Tibial artery (tissue), 4 donors: Measurements from ENCODE around the gene NOP14.

ENCODE experiments used
- DNase-seq, 2 donors: peaks; one replicate each; pipeline ENCODE4 v3.0.0-alpha.2; 2019
- H3K27ac ChIP-seq, 2 donors: fragments of 200-600 bp; sonication (generic) in 1 of 2; 1 replicate in 1 of 2; 2 replicates in 1 of 2; pipeline ENCODE4 v1.5.1; 2018 to 2019; ENCODE audit warnings: mild to moderate bottlenecking in 1 of 2
- H3K27me3 ChIP-seq, 2 donors: fragments of 200-600 bp; sonication (generic) in 1 of 2; one replicate each; pipeline versions ENCODE4 v1.5.1 to v1.6.0; 2016 to 2019
- H3K36me3 ChIP-seq, 3 donors: fragments of 200-600 bp; sonication (generic) in 2 of 3; one replicate each; pipeline ENCODE4 v1.5.1; 2016 to 2019; ENCODE audit warnings: mild to moderate bottlenecking in 2 of 3
- H3K4me1 ChIP-seq, 4 donors: fragments of 200-600 bp; sonication (generic) in 2 of 4; 1 replicate in 3 of 4; 2 replicates in 1 of 4; pipeline ENCODE4 v1.5.1; 2016 to 2019
- H3K4me3 ChIP-seq, 2 donors: fragments of 200-600 bp; sonication (generic) in 1 of 2; 1 replicate in 1 of 2; 2 replicates in 1 of 2; pipeline ENCODE4 v1.5.1; 2018 to 2019; ENCODE audit warnings: mild to moderate bottlenecking in 2 of 2
- H3K9me3 ChIP-seq, 3 donors: fragments of 200-600 bp; sonication (generic) in 1 of 3; one replicate each; pipeline ENCODE4 v1.5.1; 2016 to 2019
- intact Hi-C: fragments of 100-400 bp; cut with DNase I; formaldehyde crosslinking; loops from one replicate; pipeline ENCODE4 v1.15.0; 2023; ENCODE audit warnings: low total_unique reads
- TF ChIP-seq, protein P1 (sequence below), 2 experiments: fragments of 200-600 bp in 1 of 2; fragments of 450-650 bp in 1 of 2; IDR thresholded peaks; one replicate each; pipeline ENCODE4 v1.5.1; 2017 to 2019; ENCODE audit warnings: antibody characterized with exemption in 2 of 2, mild to moderate bottlenecking in 1 of 2, moderate library complexity in 1 of 2

The NOP14 gene

GRCh38 chr4:2965262-2965661, 2.1 kb upstream of the NOP14 start:
- intact Hi-C loops: no loop called here
- H3K27me3 ChIP-seq: no peaks in the 10 kb centered on the region
- no peaks in the 10 kb centered on the region for H3K36me3 ChIP-seq
- no peak for DNase-seq
- no peak overlapping the region for H3K4me3 ChIP-seq
- no peaks in the 10 kb centered on the region for H3K9me3 ChIP-seq
- H3K4me1 ChIP-seq: peaks cover 3 to 26% (median 18%) of the 10 kb centered on the region in 4 donors
- TF ChIP-seq, protein P1, sequence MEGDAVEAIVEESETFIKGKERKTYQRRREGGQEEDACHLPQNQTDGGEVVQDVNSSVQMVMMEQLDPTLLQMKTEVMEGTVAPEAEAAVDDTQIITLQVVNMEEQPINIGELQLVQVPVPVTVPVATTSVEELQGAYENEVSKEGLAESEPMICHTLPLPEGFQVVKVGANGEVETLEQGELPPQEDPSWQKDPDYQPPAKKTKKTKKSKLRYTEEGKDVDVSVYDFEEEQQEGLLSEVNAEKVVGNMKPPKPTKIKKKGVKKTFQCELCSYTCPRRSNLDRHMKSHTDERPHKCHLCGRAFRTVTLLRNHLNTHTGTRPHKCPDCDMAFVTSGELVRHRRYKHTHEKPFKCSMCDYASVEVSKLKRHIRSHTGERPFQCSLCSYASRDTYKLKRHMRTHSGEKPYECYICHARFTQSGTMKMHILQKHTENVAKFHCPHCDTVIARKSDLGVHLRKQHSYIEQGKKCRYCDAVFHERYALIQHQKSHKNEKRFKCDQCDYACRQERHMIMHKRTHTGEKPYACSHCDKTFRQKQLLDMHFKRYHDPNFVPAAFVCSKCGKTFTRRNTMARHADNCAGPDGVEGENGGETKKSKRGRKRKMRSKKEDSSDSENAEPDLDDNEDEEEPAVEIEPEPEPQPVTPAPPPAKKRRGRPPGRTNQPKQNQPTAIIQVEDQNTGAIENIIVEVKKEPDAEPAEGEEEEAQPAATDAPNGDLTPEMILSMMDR (IDR thresholded peaks at IDR 0.05): no peak
- no peak overlapping the region for H3K27ac ChIP-seq

GRCh38 chr4:2964706-2965258, 1.6 kb upstream of the NOP14 start:
- no peak overlapping the region for H3K27ac ChIP-seq
- TF ChIP-seq, protein P1 (IDR thresholded peaks at IDR 0.05): no peak
- H3K4me1 ChIP-seq: peaks cover 3 to 30% (median 20%) of the 10 kb centered on the region in 4 donors
- H3K36me3 ChIP-seq: no peaks in the 10 kb centered on the region
- no peaks in the 10 kb centered on the region for H3K9me3 ChIP-seq
- H3K27me3 ChIP-seq: no peaks in the 10 kb centered on the region
- intact Hi-C loops: loop anchor here (5.0 kb wide), 1 partner anchor 202 kb away; no protein-coding TSS in a partner anchor
- H3K4me3 ChIP-seq: peak overlapping the region; percentile 80 to 82
- no peak for DNase-seq

DNA sequence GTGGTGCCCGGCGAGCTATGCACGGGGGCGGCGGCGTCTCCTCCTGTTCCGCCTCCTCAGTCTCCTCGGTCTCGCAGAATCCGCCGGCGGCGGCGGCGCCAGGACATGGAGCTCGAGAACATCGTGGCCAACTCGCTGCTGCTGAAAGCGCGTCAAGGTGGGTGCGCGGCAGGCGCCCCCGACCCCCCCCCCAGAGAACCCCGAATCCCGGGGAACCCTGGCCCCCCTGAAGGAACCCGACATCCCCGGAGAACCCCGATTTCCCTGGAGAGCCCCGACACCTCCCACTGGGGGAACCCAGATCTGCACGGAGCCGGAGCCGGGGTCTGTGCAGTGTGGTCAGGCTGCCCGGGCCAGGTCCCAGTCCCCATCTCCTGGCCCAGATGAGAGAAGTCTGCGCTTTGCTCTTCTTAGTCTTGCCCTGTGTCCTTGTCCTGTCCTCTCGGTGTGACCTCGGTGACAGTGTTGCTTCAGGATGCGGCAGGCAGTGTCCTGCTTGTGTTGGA, 813 bp upstream of the NOP14 start:
- intact Hi-C loops: loop anchor here (5.0 kb wide), 1 partner anchor 202 kb away; no protein-coding TSS in a partner anchor
- DNase-seq: peak; percentile 41 to 81

GRCh38 chr4:2962614-2963174, 512 bp downstream of the NOP14 start:
- Histone ChIP-seq H3K4me1 (peaks cover 3 to 36% (median 20%) of the 10 kb centered on the region in 4 donors), H3K27ac (peak overlapping the region; percentile 80 to 88), H3K9me3 (no peaks in the 10 kb centered on the region), H3K4me3 (peak overlapping the region; percentile 80 to 82), H3K36me3 (peaks cover 0 to 7% (median 1%) of the 10 kb centered on the region in 3 donors), H3K27me3 (no peaks in the 10 kb centered on the region)
- DNase-seq: no peak
- TF ChIP-seq, protein P1 (IDR thresholded peaks at IDR 0.05): no peak
- intact Hi-C loops: loop anchor here (5.0 kb wide), 1 partner anchor 200 kb away; no protein-coding TSS in a partner anchor

More for the DNA sequence above, 813 bp upstream of the NOP14 start:
- H3K27me3 ChIP-seq: no peaks in the 10 kb centered on the region
- H3K9me3 ChIP-seq: no peaks in the 10 kb centered on the region
- peak overlapping the region; percentile 80 to 82 for H3K4me3 ChIP-seq
- TF ChIP-seq, protein P1 (IDR thresholded peaks at IDR 0.05): no peak
- peaks cover 3 to 30% (median 20%) of the 10 kb centered on the region in 4 donors for H3K4me1 ChIP-seq
- no peaks in the 10 kb centered on the region for H3K36me3 ChIP-seq
- peak overlapping the region; percentile 80 to 88 for H3K27ac ChIP-seq

GRCh38 chr4:2961811-2962441, 1.3 kb downstream of the NOP14 start:
- peaks cover 6 to 14% (median 9%) of the 10 kb centered on the region in 3 donors for H3K36me3 ChIP-seq
- no peak for DNase-seq
- no peaks in the 10 kb centered on the region for H3K27me3 ChIP-seq
- H3K9me3 ChIP-seq: no peaks in the 10 kb centered on the region
- H3K27ac ChIP-seq: no peak overlapping the region
- H3K4me3 ChIP-seq: peak overlapping the region; percentile 80 to 82
- TF ChIP-seq, protein P1 (IDR thresholded peaks at IDR 0.05): no peak
- intact Hi-C loops: loop anchor here (5.0 kb wide), 1 partner anchor 200 kb away; no protein-coding TSS in a partner anchor
- H3K4me1 ChIP-seq: peaks cover 3 to 36% (median 20%) of the 10 kb centered on the region in 4 donors
